GM23338 (cell line): ENCODE measurements around the gene MAN1B1. TPM values are rescaled to one million over a fixed set of nuclear protein-coding genes. Genes with fewer than 3 reads are reported as not detected.

Experiments
- ATAC-seq: fragments of 200-7000 bp; cut with Tn5 transposase; 3 replicates; pipeline ENCODE4 v1.9.1; 2020
- DNase-seq: peaks from one replicate; pipeline ENCODE4 v3.0.0-alpha.2; 2015; ENCODE audit warnings: low spot score
- H2AFZ ChIP-seq: fragments of 200-600 bp; sonication (generic); 2 replicates; pipeline ENCODE4 v1.8.0; 2016; ENCODE audit warnings: antibody characterized with exemption, mild to moderate bottlenecking, moderate library complexity
- H3F3A ChIP-seq: fragments of 200-600 bp; sonication (generic); replicated peaks from 2 replicates; pipeline ENCODE4 v1.8.0; 2017; ENCODE audit warnings: antibody characterized with exemption, mixed run types, low read depth
- H3K27ac ChIP-seq: fragments of 200-600 bp; sonication (generic); 2 replicates; pipeline ENCODE4 v1.6.1; 2016; ENCODE audit warnings: low read depth
- H3K27me3 ChIP-seq: fragments of 200-600 bp; sonication (generic); 2 replicates; pipeline ENCODE4 v1.8.0; 2016; ENCODE audit warnings: mild to moderate bottlenecking, mixed run types, moderate library complexity; ENCODE audit not compliant: insufficient read depth
- H3K36me3 ChIP-seq: fragments of 200-600 bp; sonication (generic); 2 replicates; pipeline ENCODE4 v1.8.0; 2016; ENCODE audit warnings: mild to moderate bottlenecking; ENCODE audit not compliant: insufficient read depth
- H3K4me1 ChIP-seq: fragments of 200-600 bp; sonication (generic); 2 replicates; pipeline ENCODE4 v1.8.0; 2016; ENCODE audit warnings: mild to moderate bottlenecking, moderate library complexity; ENCODE audit not compliant: insufficient read depth
- H3K4me2 ChIP-seq: fragments of 200-600 bp; sonication (generic); 2 replicates; pipeline ENCODE4 v1.7.1; 2017; ENCODE audit warnings: mixed run types
- H3K4me3 ChIP-seq: fragments of 200-600 bp; sonication (generic); 2 replicates; pipeline ENCODE4 v1.6.1; 2016; ENCODE audit warnings: mixed run types
- H3K79me2 ChIP-seq: fragments of 200-600 bp; sonication (generic); replicated peaks from 2 replicates; pipeline ENCODE4 v1.8.0; 2017; ENCODE audit warnings: mild to moderate bottlenecking; ENCODE audit not compliant: insufficient read depth
- H3K9me2 ChIP-seq: fragments of 200-600 bp; sonication (generic); 2 replicates; pipeline ENCODE4 v1.8.0; 2017; ENCODE audit not compliant: insufficient read depth
- H4K20me1 ChIP-seq: fragments of 200-600 bp; sonication (generic); replicated peaks from 2 replicates; pipeline ENCODE4 v1.8.0; 2017; ENCODE audit warnings: mild to moderate bottlenecking; ENCODE audit not compliant: insufficient read depth
- H3K27ac Mint-ChIP-seq: 2 replicates; pipeline ENCODE4 v1.8.0; 2020; ENCODE audit warnings: inconsistent platforms, mild to moderate bottlenecking, moderate library complexity, mixed read lengths
- H3K27me3 Mint-ChIP-seq: 3 replicates; pipeline ENCODE4 v1.8.0; 2022; ENCODE audit warnings: low read depth, mild to moderate bottlenecking, moderate library complexity, mixed read lengths, inconsistent platforms; ENCODE audit not compliant: insufficient read depth, poor library complexity
- H3K36me3 Mint-ChIP-seq: 3 replicates; pipeline ENCODE4 v1.8.0; 2021; ENCODE audit warnings: low read depth, mild to moderate bottlenecking, inconsistent platforms, moderate library complexity, mixed read lengths
- H3K4me1 Mint-ChIP-seq: 3 replicates; pipeline ENCODE4 v1.8.0; 2020; ENCODE audit warnings: mild to moderate bottlenecking, inconsistent platforms, mixed read lengths
- H3K4me3 Mint-ChIP-seq: 3 replicates; pipeline ENCODE4 v1.8.0; 2021; ENCODE audit warnings: moderate library complexity, mild to moderate bottlenecking, inconsistent platforms, mixed read lengths
- H3K9me3 Mint-ChIP-seq: 3 replicates; pipeline ENCODE4 v1.8.0; 2020; ENCODE audit warnings: moderate library complexity, mild to moderate bottlenecking, inconsistent platforms, mixed read lengths
- CREB1 ChIP-seq: fragments of 250-450 bp; sonication (Bioruptor Pico); IDR thresholded peaks from 2 replicates; pipeline ENCODE4 v1.5.0; 2020; ENCODE audit warnings: low read depth, mild to moderate bottlenecking, moderate library complexity
- CTCF ChIP-seq, 2 experiments: fragments of 200-600 bp in 1 of 2; sonication (generic) in 1 of 2; conservative IDR thresholded peaks; 2 replicates each; pipeline versions ENCODE4 v1.5.1 to v1.6.1; 2016 to 2017; ENCODE audit warnings: antibody characterized with exemption in 2 of 2, low read depth in 2 of 2, mild to moderate bottlenecking in 2 of 2, moderate library complexity in 1 of 2
- ETS1 ChIP-seq: IDR thresholded peaks from 2 replicates; pipeline ENCODE4 v1.6.1; 2016; ENCODE audit warnings: antibody characterized with exemption
- EZH2 ChIP-seq: fragments of 200-600 bp; sonication (generic); IDR thresholded peaks from one replicate; pipeline ENCODE4 v1.8.0; 2017; ENCODE audit warnings: antibody characterized with exemption, mild to moderate bottlenecking, low read depth; ENCODE audit not compliant: unreplicated experiment
- REST ChIP-seq: IDR thresholded peaks from one replicate; pipeline ENCODE4 v1.6.1; 2018; ENCODE audit warnings: antibody characterized with exemption; ENCODE audit not compliant: unreplicated experiment
- polyA plus RNA-seq: library from polyadenylated mRNA; unstranded; fragments of >200 nt; fragmentation: Nextera tagmentation; extraction: Ambion mirVana; gene quantifications from 2 replicates; pipeline ENCODE4 v1.2.1, GENCODE V29; 2016
- total RNA-seq: library from RNA; depleted of rRNA; stranded (reverse); fragments of >200 nt; shearing (Covaris generic); gene quantifications from 2 replicates; pipeline ENCODE4 v1.2.3, GENCODE V29; 2014

Gene MAN1B1
- total and polyA plus RNA-seq, 2 experiments from 2014 or later = 15.7 to 39.9 TPM

- Histone ChIP-seq H3F3A (no peaks in the 10 kb centered on the region), H2AFZ (no peak overlapping the region), H3K27ac (no peak overlapping the region), H3K79me2 (no peaks in the 10 kb centered on the region), H3K27me3 (peaks cover 44% of the 10 kb centered on the region), H3K9me2 (no peaks in the 10 kb centered on the region), H3K36me3 (no peaks in the 10 kb centered on the region), H3K4me2 (0 out of 2 replicates have a peak overlapping the region, but pooled peaks have one; percentile 57), H3K4me3 (peak overlapping the region; percentile 21; the same call in 1 of the 2 replicates), H3K4me1 (no peaks in the 10 kb centered on the region; the same call in 1 of the 2 replicates), H4K20me1 (no peaks in the 10 kb centered on the region)
- H3K36me3 Mint-ChIP-seq = 0 out of 3 replicates have a peak, but pooled peaks cover under 1% of the 10 kb centered on the region
- peaks cover 3% of the 10 kb centered on the region; the same call in 1 of the 3 replicates for H3K9me3 Mint-ChIP-seq
- no peaks in the 10 kb centered on the region for H3K4me1 Mint-ChIP-seq
- H3K4me3 Mint-ChIP-seq = peak overlapping the region; percentile 50; the same call in 2 of the 3 replicates
- H3K27ac Mint-ChIP-seq = no peak overlapping the region
- peak; percentile 51 for DNase-seq
- TF ChIP-seq EZH2 (peak; percentile 36), CREB1 (no peak), CTCF (conservative IDR thresholded peaks at IDR 0.05; ENCODE audit: low read depth in 2 of 2) (peak; percentile 29 to 42; a peak in 3 of 4 replicates), ETS1 (no peak)
- ATAC-seq = peak; percentile 31
- H3K27me3 Mint-ChIP-seq = peaks cover 23% of the 10 kb centered on the region
These were observed 26.8 kb downstream of the MAN1B1 start for GRCh38 chr9:137113385-137114159.

- Mint-ChIP-seq H3K4me3 (peak overlapping the region; percentile 45; the same call in 2 of the 3 replicates), H3K4me1 (no peaks in the 10 kb centered on the region), H3K9me3 (peaks cover 8% of the 10 kb centered on the region), H3K36me3 (peaks cover 2% of the 10 kb centered on the region; the same call in 1 of the 3 replicates), H3K27ac (no peak overlapping the region), H3K27me3 (peaks cover 23% of the 10 kb centered on the region)
- no peak overlapping the region; the same call in 1 of the 2 replicates for H2AFZ ChIP-seq
- no peaks in the 10 kb centered on the region for H3F3A ChIP-seq
- peaks cover 44% of the 10 kb centered on the region for H3K27me3 ChIP-seq
- peak overlapping the region; percentile 81 for H3K4me2 ChIP-seq
- TF ChIP-seq EZH2 (peak; percentile 76), REST (no peak)
- no peaks in the 10 kb centered on the region; the same call in 1 of the 2 replicates for H3K4me1 ChIP-seq
- H3K9me2 ChIP-seq = no peaks in the 10 kb centered on the region
- H3K27ac ChIP-seq = no peak overlapping the region
- DNase-seq (no peak), ATAC-seq (peak; percentile 7; the same call in 2 of the 3 replicates)
- peak overlapping the region; percentile 55 for H3K4me3 ChIP-seq
- H4K20me1 ChIP-seq = no peaks in the 10 kb centered on the region
- no peaks in the 10 kb centered on the region for H3K36me3 ChIP-seq
- no peaks in the 10 kb centered on the region for H3K79me2 ChIP-seq
These were observed 27.4 kb downstream of the MAN1B1 start for GRCh38 chr9:137114220-137114612.
